ENCODE measurements around the gene ATP2A1.

Gene ATP2A1

GRCh38 chr16:28876019-28876659 is 2.1 kb upstream of the ATP2A1 start:
- Histone ChIP-seq H2AFZ (ENCODE audit: low read length) (no peak overlapping the region), H3K9me3 (replicated peaks; ENCODE audit: insufficient read depth, low read length) (no peaks in the 10 kb centered on the region), H3K36me3 (replicated peaks; ENCODE audit: insufficient read depth, low read length) (no peaks in the 10 kb centered on the region), H3K4me3 (ENCODE audit: low read length) (no peak overlapping the region), H3K9me2 (replicated peaks; ENCODE audit: insufficient read depth, low read length) (no peaks in the 10 kb centered on the region), H4K20me1 (ENCODE audit: insufficient read depth, low read length) (no peaks in the 10 kb centered on the region), H3K27ac (ENCODE audit: low read length) (no peak overlapping the region), H3K79me2 (ENCODE audit: low read length) (no peaks in the 10 kb centered on the region), H3K4me1 (ENCODE audit: low read length) (peaks cover 6% of the 10 kb centered on the region; the same call in 1 of the 2 replicates), H3K9ac (ENCODE audit: low read length) (no peak overlapping the region), H3K27me3 (replicated peaks; ENCODE audit: insufficient read depth, low read length) (no peaks in the 10 kb centered on the region), H3F3A (ENCODE audit: insufficient read depth, low read length) (no peaks in the 10 kb centered on the region), H3K4me2 (ENCODE audit: low read depth, low read length) (no peak overlapping the region)
- no peak for DNase-seq
- TF ChIP-seq CTCF (IDR thresholded peaks at IDR 0.05; ENCODE audit: low read length) (no peak), EZH2 (optimal IDR thresholded peaks at IDR 0.05; ENCODE audit: low read depth, low read length) (no peak), EZH2phosphoT487 (IDR thresholded peaks at IDR 0.05; ENCODE audit: low read length) (no peak)

GRCh38 chr16:28876973-28877654 is 1.2 kb upstream of the ATP2A1 start:
- Histone ChIP-seq H3K4me3 (ENCODE audit: low read length) (no peak overlapping the region), H3K4me2 (ENCODE audit: low read depth, low read length) (no peak overlapping the region), H3K27ac (ENCODE audit: low read length) (no peak overlapping the region), H3K79me2 (ENCODE audit: low read length) (no peaks in the 10 kb centered on the region), H2AFZ (ENCODE audit: low read length) (no peak overlapping the region), H4K20me1 (ENCODE audit: insufficient read depth, low read length) (no peaks in the 10 kb centered on the region), H3K36me3 (replicated peaks; ENCODE audit: insufficient read depth, low read length) (no peaks in the 10 kb centered on the region), H3K27me3 (replicated peaks; ENCODE audit: insufficient read depth, low read length) (no peaks in the 10 kb centered on the region), H3K9me3 (replicated peaks; ENCODE audit: insufficient read depth, low read length) (no peaks in the 10 kb centered on the region), H3K4me1 (ENCODE audit: low read length) (peaks cover 6% of the 10 kb centered on the region; the same call in 1 of the 2 replicates), H3K9me2 (replicated peaks; ENCODE audit: insufficient read depth, low read length) (no peaks in the 10 kb centered on the region), H3F3A (ENCODE audit: insufficient read depth, low read length) (no peaks in the 10 kb centered on the region), H3K9ac (ENCODE audit: low read length) (no peak overlapping the region)
- no peak for DNase-seq
- TF ChIP-seq CTCF (IDR thresholded peaks at IDR 0.05; ENCODE audit: low read length) (no peak), EZH2 (optimal IDR thresholded peaks at IDR 0.05; ENCODE audit: low read depth, low read length) (no peak), EZH2phosphoT487 (IDR thresholded peaks at IDR 0.05; ENCODE audit: low read length) (no peak)

GRCh38 chr16:28877655-28878000 is 660 bp upstream of the ATP2A1 start:
- Histone ChIP-seq H3K4me1 (ENCODE audit: low read length) (peaks cover 6% of the 10 kb centered on the region; the same call in 1 of the 2 replicates), H3K9me2 (replicated peaks; ENCODE audit: insufficient read depth, low read length) (no peaks in the 10 kb centered on the region), H3K36me3 (replicated peaks; ENCODE audit: insufficient read depth, low read length) (no peaks in the 10 kb centered on the region), H3K79me2 (ENCODE audit: low read length) (no peaks in the 10 kb centered on the region), H2AFZ (ENCODE audit: low read length) (no peak overlapping the region), H3F3A (ENCODE audit: insufficient read depth, low read length) (no peaks in the 10 kb centered on the region), H3K9ac (ENCODE audit: low read length) (no peak overlapping the region), H3K27ac (ENCODE audit: low read length) (no peak overlapping the region), H3K4me3 (ENCODE audit: low read length) (no peak overlapping the region), H3K27me3 (replicated peaks; ENCODE audit: insufficient read depth, low read length) (no peaks in the 10 kb centered on the region), H4K20me1 (ENCODE audit: insufficient read depth, low read length) (no peaks in the 10 kb centered on the region), H3K9me3 (replicated peaks; ENCODE audit: insufficient read depth, low read length) (no peaks in the 10 kb centered on the region), H3K4me2 (ENCODE audit: low read depth, low read length) (no peak overlapping the region)
- no peak for DNase-seq
- no peak for TF ChIP-seq EZH2phosphoT487 (IDR thresholded peaks at IDR 0.05; ENCODE audit: low read length)

All from MM.1S (cell line).